Large intestine (tissue), 3 donors: Measurements from ENCODE around the gene RABAC1. TPM values are rescaled to one million over a fixed set of nuclear protein-coding genes. Genes with fewer than 3 reads are reported as not detected.

Experiments used
- DNase-seq, 2 donors: peaks; one replicate each; pipeline versions ENCODE4 v3.0.0 to v3.0.0-alpha.2; 2013
- H3K27ac ChIP-seq: one replicate; pipeline ENCODE4 v1.5.1; 2013; ENCODE audit warnings: low read length
- H3K27me3 ChIP-seq: 2 replicates; pipeline ENCODE4 v1.6.1; 2013; ENCODE audit warnings: low read length; ENCODE audit not compliant: control insufficient read depth, insufficient read depth
- H3K36me3 ChIP-seq: 2 replicates; pipeline ENCODE4 v1.6.1; 2013; ENCODE audit warnings: low read length; ENCODE audit not compliant: control insufficient read depth, insufficient read depth
- H3K4me1 ChIP-seq: one replicate; pipeline ENCODE4 v1.6.1; 2013; ENCODE audit warnings: low read length; ENCODE audit not compliant: control insufficient read depth, insufficient read depth
- H3K4me3 ChIP-seq: one replicate; pipeline ENCODE4 v1.5.1; 2013; ENCODE audit warnings: low read length
- H3K9me3 ChIP-seq: one replicate; pipeline ENCODE4 v1.6.1; 2013; ENCODE audit warnings: mild to moderate bottlenecking, low read depth, low read length, moderate library complexity; ENCODE audit not compliant: control insufficient read depth
- whole genome bisulfite sequencing: methylation state at CpG from one replicate; pipeline ENCODE4 v1.1.5; 2013; ENCODE audit warnings: low lambda C conversion rate; ENCODE audit not compliant: insufficient coverage; 5-methylcytosine and 5-hydroxymethylcytosine counted together
- polyA plus RNA-seq: library from polyadenylated mRNA; unstranded; fragments of 120-200 nt; gene quantifications from one replicate; pipeline ENCODE4 v1.2.1, GENCODE V29; 2013

Gene RABAC1
- polyA plus RNA-seq, 1 donor, result 82.4 TPM

DNA sequence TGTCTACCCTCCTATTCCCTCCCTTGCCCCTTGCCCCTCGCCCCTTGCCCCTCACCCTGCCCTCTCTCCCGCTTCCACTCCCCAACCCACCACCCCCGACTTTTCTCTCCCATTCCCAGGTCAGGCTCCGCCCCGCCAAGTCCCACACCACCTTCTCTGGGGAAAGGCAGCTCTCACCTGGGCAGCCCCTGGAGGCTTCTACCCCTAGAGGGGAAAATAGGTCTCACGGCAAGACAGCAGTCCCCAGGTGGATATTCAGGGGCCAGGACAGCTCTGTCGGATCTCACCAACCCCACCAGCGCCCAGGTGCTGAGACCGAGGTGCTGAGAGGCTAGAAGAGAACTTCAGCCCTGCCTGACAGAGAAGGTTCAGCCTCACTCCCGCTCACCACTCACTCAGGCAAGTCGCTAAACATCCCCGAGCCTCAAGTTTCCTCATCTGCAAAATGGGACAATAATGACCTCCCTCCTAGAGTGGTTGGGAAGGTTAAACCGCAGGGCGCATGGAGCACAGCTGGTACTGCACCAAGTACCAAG, 29.5 kb downstream of the RABAC1 start:
- Histone ChIP-seq H3K27me3 (peaks cover 97% of the 10 kb centered on the region), H3K27ac (no peak overlapping the region)
- no CpG with 5 or more reads among the region's 14 CpGs for WGBS

DNA sequence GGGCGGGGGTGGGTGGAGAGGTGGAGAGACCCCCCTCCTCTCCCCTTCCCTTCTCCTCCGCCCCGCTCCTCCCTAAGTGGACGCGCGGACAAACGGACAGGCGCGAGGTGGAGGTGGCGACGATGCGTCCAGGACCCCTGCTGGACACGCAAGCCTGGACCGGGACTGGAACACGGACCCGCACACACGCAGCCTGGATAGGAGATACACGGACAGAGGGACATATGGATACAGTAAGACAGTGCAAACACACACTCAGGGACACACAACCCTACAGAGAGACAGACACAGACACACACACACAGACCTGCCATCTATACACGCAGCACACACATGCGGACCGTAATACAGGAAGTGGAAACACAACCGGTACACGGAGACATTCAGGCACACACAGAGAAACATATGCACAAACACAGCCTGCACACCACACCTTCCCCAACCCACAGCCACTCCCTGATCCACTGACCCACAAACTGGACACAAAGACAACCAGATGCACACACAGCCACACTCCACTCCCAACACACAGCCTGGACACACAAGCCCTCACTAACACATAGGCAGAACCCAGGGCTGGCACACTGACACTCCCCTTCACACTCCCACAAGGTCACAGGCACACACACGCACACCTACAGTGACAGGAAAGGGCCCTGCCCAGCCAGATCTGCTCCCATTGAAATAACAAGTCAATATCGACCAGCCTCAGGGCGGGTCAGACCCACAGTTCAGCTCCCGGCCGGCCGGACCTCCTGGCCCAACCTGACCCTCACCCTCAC, 30.2 kb downstream of the RABAC1 start:
- Histone ChIP-seq H3K36me3 (no peaks in the 10 kb centered on the region), H3K4me3 (no peak overlapping the region), H3K9me3 (peaks cover 4% of the 10 kb centered on the region), H3K27ac (no peak overlapping the region), H3K27me3 (peaks cover 97% of the 10 kb centered on the region), H3K4me1 (peaks cover 9% of the 10 kb centered on the region)
- no CpG with 5 or more reads among the region's 29 CpGs for WGBS
- peak in 1 of 2 donors; percentile 34 for DNase-seq

More for the DNA sequence above, 29.5 kb downstream of the RABAC1 start:
- Histone ChIP-seq H3K9me3 (peaks cover 4% of the 10 kb centered on the region), H3K4me3 (no peak overlapping the region), H3K36me3 (no peaks in the 10 kb centered on the region), H3K4me1 (peaks cover 9% of the 10 kb centered on the region)
- DNase-seq, result no peak

DNA sequence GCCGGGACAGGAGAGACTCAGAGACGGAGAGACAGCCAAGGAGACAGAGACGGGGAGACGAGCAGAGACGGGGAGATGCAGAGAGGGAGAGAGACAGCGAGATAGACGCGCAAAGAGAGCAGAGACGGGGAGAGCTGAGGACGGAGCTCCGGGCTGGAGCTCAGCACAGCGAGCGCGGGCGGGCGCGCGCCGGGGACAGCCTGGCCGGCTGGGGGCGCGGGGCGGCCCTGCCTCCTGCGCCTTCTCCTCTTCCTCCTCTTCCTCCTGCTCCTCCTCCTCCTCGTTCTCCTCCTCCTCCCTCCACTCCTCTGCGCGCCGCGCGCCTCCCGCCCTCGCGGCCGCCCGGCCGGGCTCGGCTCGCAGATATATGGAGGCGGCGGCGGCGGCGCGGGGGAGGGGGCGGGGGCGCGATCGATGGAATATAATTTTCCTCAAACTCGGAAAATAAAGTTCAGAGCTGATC, 30.9 kb downstream of the RABAC1 start, which contains the start of gene ERFL:
TSS of gene ERFL (minus strand) at position 229 of the 463 bp plus-strand sequence. CDS start 15,530 bp downstream, outside the sequence.
- Histone ChIP-seq H3K27me3 (peaks cover 93% of the 10 kb centered on the region), H3K4me1 (peaks cover 9% of the 10 kb centered on the region), H3K4me3 (no peak within 1 kb of the TSS), H3K36me3 (no peaks in the 10 kb centered on the region), H3K27ac (no peak within 1 kb of the TSS), H3K9me3 (peaks cover 4% of the 10 kb centered on the region)
- WGBS, result 4% methylated on average over 5 of the region's 49 CpGs
- DNase-seq, result peak in 1 of 2 donors; percentile 32

DNA sequence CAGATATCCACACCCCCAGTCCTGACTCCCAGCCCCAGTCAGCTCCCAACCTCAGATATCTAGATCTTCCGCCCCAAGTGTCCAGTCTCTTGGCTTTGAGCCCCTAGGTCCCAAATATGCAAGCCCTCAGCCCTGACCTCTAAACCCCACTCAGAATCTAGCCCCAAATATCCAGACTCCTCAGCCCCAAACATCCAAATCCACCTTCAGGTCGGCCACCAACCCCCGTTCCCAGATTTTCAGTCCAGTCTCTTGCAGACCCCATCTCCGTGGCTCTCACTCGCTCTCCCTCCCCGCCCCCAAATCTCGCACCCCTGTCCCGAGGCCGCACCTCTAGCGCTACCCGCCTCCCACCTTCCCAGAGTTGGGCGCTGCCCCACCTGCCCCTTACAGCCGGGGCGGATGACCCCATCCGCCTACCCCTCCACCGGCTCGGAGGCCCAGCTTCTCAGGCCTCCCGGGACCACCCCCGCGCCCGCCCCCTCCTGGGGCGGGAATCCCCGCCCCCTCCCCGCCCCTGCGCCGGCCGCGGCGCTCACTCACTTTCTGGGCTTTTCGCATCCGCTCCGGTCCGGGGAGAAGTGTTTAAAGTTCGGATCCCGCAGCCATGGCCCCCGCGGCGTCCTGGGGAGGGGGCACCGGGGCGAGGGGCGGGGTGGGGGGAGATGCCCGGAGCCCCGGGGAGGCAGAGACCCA, 31.5 kb downstream of the RABAC1 start:
- Histone ChIP-seq H3K9me3 (peaks cover 4% of the 10 kb centered on the region), H3K36me3 (no peaks in the 10 kb centered on the region), H3K27ac (no peak overlapping the region), H3K27me3 (peaks cover 93% of the 10 kb centered on the region), H3K4me3 (no peak overlapping the region), H3K4me1 (peaks cover 9% of the 10 kb centered on the region)
- WGBS, result 0% methylated on average over 1 of the region's 43 CpGs
- no peak for DNase-seq

DNA sequence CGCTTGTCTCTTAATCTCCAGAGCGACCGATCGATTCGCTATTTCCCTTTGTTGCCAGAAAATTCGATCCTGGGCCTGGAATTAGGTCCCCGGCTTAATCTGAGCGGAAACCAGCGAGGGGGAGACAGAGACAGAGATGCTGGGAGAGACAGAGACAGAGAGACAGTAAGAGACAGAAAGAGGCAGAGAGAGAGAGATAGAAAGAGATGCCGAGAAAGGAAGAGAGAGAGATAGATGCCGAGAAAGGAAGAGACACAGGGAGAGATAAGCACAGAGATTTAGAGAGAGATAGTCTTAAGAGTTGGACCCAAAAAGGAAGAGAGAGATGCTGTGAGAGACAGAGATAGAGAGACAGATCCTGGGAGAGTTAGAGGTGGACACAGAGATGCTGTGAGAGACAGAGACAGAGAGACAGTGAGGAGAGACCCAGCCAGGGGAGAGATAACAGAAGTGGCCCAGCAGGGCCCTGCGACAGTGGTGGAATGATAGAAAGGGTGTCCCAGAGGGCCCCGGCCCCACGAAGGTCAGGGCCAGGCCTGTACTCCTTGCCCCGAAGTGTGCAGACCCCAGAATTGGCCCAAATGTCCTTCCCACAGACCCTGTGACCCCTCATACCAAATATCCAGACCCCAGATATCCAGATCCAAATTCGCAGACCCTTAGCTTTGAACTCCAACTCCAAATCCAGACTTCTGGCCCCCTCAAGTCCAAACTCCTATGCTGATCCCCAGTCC, 32.2 kb downstream of the RABAC1 start:
- no peak for DNase-seq
- Histone ChIP-seq H3K4me1 (peaks cover 9% of the 10 kb centered on the region), H3K9me3 (no peaks in the 10 kb centered on the region), H3K27me3 (peaks cover 93% of the 10 kb centered on the region), H3K27ac (no peak overlapping the region), H3K4me3 (no peak overlapping the region), H3K36me3 (no peaks in the 10 kb centered on the region)
- WGBS, result 54% methylated on average over 6 of the region's 16 CpGs

DNA sequence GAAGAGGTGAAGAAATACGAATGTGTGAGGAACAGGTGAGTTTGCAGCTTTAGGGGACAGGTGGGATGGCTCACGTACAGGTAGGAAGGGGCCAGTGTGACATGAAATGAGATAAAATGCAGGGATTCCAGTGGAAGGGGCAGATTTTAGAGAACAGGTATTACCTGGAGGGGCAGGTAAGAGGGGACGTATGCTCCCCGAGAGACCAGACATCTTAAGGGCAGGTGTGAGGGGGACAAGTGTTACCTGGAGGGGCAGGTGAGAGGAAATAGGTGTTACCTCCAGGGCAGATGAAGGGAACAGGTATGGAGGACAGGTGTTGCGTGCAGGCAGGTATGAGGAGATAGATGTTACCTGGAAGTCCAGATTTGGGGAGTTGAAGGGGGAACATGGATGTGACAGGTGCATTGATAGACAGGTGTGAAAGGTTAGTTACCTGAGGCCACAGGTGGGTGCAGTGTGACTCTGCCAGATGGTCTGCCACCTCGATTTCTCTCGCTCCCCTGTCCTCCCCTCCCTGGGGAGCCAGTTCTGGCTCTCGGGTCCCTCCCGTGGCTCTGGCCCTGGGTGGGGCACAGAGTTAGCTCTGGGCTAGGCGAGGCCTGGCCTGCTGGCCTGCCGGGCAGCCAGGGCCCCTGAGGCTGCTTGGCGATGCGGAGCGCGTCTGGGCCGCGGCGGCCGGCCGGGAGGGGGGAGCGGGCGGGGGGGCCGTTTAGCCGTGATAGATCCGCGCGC, 32.9 kb downstream of the RABAC1 start:
- peaks cover 9% of the 10 kb centered on the region for H3K4me1 ChIP-seq
- no peak overlapping the region for H3K4me3 ChIP-seq
- no peak overlapping the region for H3K27ac ChIP-seq
- peaks cover 93% of the 10 kb centered on the region for H3K27me3 ChIP-seq
- H3K36me3 ChIP-seq, result no peaks in the 10 kb centered on the region
- no peak for DNase-seq
- no peaks in the 10 kb centered on the region for H3K9me3 ChIP-seq
- WGBS, result 49% methylated on average over 2 of the region's 27 CpGs

DNA sequence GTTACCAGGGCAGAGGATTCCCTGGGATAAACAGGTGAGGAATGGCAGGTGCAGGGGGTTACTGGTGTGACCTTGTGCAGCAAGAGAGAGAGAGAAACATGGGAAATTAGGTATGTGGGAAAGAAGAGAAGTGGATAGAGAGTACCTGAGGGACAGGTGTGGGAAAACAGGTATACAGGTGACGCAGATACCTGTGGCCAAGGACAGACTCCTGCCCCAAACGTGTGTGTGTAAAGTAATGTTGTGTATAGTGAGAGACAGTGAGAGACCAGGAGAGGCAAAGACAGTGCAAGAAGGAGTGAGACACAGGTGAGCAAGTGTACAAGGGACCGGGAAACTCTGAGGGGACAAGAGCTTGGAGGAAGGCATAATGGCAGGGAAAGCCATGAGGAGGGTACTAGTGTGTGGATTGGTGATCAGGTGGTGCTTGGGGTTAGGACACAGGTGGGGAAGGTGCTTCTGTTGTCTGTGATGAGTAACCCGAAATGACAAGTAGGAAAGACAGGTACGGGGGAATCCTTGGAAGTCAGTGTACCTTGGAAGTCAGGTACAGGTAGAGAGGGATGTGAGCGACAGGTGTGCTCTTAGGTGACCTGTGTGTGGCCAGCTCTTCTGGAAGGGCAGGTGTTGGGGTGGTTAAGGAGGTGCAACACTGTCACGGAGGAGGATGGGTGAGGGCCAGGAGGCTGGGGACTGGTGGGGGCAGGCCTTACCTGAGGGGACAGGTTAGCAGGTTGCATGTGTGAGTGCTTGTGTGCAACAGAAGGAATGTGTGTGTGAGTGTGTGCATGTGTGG, 33.7 kb downstream of the RABAC1 start:
- no peak for DNase-seq

DNA sequence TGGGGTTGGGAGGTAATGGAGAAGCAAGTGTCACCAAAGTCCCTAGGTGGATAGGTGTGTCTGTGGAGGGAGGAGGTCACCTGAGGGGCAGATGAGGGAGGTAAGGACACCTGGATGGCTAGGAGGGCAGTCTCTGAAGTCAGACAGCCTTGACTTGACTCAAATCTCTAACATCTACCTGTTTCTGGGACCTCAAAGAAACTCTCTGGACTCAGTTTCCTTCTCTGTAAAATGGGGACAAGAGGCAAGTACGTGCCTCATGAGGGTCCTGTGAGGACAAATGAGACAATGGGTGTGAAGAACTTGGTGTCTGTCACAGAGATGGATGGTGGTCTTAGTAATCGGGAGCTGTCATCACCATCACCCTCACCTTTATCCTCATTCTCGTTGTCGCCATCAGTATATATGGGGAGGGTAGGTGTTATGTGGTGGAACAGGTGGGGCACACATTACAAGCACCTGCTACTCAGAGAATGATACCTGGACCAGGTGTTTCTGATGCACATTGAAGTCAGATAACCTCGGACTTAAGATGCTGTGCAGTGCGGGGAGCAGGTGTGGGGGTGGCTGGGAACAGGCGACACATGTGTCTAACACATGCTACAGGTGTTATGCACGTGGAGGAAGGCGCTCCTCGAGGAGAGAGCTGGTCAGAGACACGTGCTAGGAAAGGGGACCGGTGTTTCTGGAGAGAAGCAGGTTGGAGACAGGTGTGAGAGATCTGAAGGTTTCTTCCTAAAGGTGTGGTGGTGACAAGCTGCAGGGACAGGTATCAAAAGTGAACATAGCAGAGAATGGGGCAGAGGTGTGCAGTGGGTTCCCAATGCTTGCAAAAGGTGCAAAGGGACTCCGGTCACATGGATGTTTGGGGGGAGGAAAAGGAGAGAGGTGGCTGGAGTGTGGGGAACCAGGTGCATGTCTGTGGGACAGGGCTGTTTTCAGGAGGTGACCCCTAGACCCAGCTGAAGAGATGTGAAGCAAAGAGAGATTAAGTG, 34.7 kb downstream of the RABAC1 start:
- H3K9me3 ChIP-seq, result no peaks in the 10 kb centered on the region
- no peak overlapping the region for H3K4me3 ChIP-seq
- H3K4me1 ChIP-seq, result peaks cover 9% of the 10 kb centered on the region
- H3K36me3 ChIP-seq, result no peaks in the 10 kb centered on the region
- 67% methylated on average over 1 of the region's 13 CpGs for WGBS
- peaks cover 93% of the 10 kb centered on the region for H3K27me3 ChIP-seq
- H3K27ac ChIP-seq, result no peak overlapping the region
- no peak for DNase-seq

More for the DNA sequence above, 33.7 kb downstream of the RABAC1 start:
- Histone ChIP-seq H3K9me3 (no peaks in the 10 kb centered on the region), H3K36me3 (no peaks in the 10 kb centered on the region), H3K4me1 (peaks cover 9% of the 10 kb centered on the region), H3K4me3 (no peak overlapping the region), H3K27me3 (peaks cover 93% of the 10 kb centered on the region), H3K27ac (no peak overlapping the region)
- WGBS, result 58% methylated on average over 4 of the region's 7 CpGs
